HFF-Myc (cell line): ENCODE measurements around the gene MAP7D2.

Experiments used
- DNase-seq: peaks from one replicate; pipeline ENCODE4 v3.0.0-alpha.2; 2011; ENCODE audit warnings: low read depth; ENCODE audit errors: extremely low read depth
- H3K4me3 ChIP-seq: replicated peaks from 2 replicates; pipeline ENCODE4 v1.5.1; 2011; ENCODE audit warnings: low read depth, mild to moderate bottlenecking, control low read depth, low read length
- TF ChIP-seq, protein P1 (sequence below): IDR thresholded peaks from 2 replicates; pipeline ENCODE4 v1.5.1; 2012; ENCODE audit warnings: mild to moderate bottlenecking, low read depth, low read length, control low read depth; ENCODE audit errors: missing control alignments

The MAP7D2 gene

DNA sequence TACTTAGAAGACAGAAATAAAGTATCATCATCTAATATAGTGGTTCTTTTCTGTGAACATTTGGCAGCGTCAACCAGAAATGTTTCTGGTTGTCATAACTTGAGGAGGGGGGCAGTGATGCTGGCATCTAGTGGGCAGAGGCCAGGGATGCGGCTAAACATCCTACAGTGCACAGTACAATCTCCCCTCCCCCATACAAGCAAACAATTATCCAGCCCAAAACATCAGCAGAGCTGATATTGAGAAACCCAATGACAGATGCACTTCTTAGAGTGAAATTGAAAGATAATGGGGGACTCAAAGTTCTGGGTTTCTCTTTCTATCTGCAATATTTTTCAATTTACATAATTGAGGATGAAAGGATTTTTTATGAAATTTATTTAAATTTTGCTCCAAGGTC, 26.9 kb upstream of the MAP7D2 start:
- H3K4me3 ChIP-seq: no peak overlapping the region
- no peak for DNase-seq
- TF ChIP-seq, protein P1, sequence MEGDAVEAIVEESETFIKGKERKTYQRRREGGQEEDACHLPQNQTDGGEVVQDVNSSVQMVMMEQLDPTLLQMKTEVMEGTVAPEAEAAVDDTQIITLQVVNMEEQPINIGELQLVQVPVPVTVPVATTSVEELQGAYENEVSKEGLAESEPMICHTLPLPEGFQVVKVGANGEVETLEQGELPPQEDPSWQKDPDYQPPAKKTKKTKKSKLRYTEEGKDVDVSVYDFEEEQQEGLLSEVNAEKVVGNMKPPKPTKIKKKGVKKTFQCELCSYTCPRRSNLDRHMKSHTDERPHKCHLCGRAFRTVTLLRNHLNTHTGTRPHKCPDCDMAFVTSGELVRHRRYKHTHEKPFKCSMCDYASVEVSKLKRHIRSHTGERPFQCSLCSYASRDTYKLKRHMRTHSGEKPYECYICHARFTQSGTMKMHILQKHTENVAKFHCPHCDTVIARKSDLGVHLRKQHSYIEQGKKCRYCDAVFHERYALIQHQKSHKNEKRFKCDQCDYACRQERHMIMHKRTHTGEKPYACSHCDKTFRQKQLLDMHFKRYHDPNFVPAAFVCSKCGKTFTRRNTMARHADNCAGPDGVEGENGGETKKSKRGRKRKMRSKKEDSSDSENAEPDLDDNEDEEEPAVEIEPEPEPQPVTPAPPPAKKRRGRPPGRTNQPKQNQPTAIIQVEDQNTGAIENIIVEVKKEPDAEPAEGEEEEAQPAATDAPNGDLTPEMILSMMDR: no peak

DNA sequence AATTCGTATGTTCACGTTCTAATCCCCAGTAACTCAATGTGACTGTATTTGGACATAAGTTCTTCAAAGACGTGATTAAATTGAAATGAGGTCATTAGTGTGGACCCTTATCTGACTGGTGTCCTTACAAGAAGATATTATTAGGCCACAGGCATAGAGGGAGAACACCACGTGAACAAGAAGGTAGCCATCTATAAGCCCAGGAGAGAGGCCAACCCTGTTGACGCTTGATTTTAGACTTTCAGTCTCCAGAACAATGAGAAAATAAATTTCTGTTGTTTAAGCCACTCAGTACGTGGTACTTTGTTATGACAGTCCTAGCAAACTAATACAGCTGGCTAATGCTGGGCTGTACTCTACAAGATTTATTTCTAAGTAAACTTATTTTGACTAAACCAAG, 26.4 kb upstream of the MAP7D2 start:
- TF ChIP-seq, protein P1: no peak
- H3K4me3 ChIP-seq: no peak overlapping the region
- DNase-seq: no peak

DNA sequence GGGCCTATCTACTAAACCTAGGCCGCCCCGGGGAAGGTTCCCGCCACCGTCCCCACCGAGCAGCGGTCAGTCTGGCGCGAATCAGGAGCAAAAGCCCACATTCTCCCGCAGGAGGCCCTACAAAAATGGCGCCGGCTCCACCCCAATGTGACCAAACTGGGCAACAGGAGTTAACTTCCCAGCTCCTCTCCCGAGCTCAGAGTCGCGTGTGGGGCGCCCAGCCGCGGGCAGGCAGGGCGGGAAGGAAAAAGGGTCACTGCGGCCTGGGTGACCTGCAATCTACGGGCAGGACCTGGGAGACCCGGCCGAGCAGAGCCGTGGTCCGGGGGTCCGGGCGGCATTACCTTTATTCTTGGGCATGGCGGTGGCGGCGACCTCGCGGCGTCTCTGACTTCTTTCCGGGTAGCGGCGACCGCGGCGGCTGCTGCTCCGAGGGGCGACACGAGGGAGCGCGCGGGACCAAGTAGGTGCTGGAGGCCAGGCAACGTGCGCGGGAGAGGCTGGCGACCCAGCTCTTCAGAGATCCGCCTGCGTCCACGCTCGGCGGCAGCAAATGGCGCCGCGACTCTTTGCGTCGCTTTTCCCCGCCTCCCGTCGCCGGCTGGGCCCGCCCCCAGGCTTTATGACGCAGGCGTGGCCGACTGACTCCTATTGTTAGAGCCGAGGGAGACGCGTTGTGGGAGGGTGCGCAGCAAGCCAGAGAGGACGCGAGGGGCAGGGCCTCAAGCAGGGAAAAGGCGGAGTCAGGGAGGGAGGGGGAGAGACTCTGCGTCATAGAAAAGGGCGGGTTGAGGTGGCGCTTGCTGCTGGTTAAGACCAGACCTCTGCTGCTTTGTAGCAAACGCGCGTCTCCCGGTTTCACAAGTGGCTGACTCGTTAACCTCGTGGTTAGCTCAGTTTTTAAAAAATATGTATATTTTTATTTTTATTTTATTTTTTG, 24.8 kb upstream of the MAP7D2 start, which contains the start of gene EIF1AX:
Gene EIF1AX (minus strand): TSS at position 558 of the 940 bp plus-strand sequence. CDS start 198 bp downstream, at position 360.
- peak; percentile 90 for DNase-seq
- TF ChIP-seq, protein P1: no peak
- peak within 1 kb of the TSS; percentile 77 for H3K4me3 ChIP-seq

DNA sequence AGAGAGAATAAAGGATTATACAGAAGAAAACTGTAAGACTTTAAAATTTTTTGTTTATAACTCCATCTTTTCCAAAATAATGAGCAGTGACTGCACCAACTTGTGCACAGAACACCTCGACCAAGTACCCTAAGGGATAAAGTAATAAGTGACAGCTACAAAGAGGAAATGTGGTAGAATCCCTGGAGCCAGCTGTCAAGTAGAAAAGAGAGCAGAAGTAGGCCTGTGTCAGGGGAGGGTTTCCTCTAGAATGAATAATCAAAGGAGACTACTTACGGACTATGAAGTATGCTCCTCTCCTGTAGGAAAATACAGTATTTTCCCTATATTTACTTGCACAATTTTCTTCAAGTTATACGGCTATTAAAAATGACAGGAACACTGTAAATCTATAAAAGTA, 23.7 kb upstream of the MAP7D2 start:
- H3K4me3 ChIP-seq: peak overlapping the region; percentile 77
- TF ChIP-seq, protein P1: no peak
- DNase-seq: no peak

DNA sequence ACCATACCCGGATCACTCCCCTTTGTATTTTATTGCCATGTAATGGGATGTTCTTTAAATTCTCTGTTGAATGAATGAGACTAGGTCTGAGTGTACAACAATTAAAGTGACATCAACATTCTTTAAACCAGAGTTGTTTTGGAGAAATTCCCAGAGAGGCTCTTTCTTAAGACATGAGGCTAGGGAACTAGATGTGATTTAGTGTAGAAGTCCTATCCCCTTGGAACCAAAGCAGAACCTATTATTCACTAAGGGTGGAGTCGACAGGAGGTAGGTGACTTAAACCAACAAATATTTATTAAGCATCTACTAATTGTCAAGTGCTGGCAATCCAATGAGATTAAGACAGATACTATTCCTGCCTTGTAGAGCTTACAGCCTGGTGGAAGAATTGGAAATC, 23.3 kb upstream of the MAP7D2 start:
- peak overlapping the region; percentile 77 for H3K4me3 ChIP-seq

DNA sequence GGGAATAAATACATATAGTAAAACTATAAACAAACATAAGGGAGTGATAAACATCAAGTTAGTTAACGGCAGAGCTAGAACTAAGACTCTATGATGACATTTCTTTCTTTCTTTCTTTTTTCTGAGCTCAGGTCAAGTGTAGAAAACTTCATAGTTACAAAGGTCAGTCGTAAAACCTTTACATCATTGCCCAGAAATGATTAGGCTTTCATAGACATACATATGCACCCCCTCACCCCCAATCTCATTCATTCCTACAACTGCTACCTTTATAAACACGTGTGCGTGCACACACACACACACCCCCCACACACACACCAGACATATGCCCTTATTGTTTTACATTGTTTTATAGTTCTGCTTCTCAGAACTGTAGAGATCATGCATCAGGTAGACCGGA, 19.2 kb upstream of the MAP7D2 start:
- no peak overlapping the region for H3K4me3 ChIP-seq
- DNase-seq: no peak

More for the DNA sequence above, 23.3 kb upstream of the MAP7D2 start:
- DNase-seq: no peak
- TF ChIP-seq, protein P1: no peak

More for the DNA sequence above, 19.2 kb upstream of the MAP7D2 start:
- TF ChIP-seq, protein P1: no peak
